HepG2 (cell line): ENCODE data around the gene KRTAP3-3. TPM values are rescaled to one million over a fixed set of nuclear protein-coding genes. Genes with fewer than 3 reads are reported as not detected.

ENCODE experiments used
- CEBPZ ChIP-seq: IDR thresholded peaks from 2 replicates; pipeline ENCODE4 v1.6.1; 2012; ENCODE audit warnings: low read length, improper control_type of control experiment
- CREBL2 ChIP-seq: sonication (generic); formaldehyde crosslinking; IDR thresholded peaks from 2 replicates; pipeline ENCODE4 v1.8.1; 2023; ENCODE audit warnings: missing genetic modification reagents, mild to moderate bottlenecking, borderline replicate concordance
- ERF ChIP-seq: IDR thresholded peaks from 2 replicates; pipeline ENCODE4 v1.6.1; 2018; ENCODE audit warnings: missing biosample characterization, missing genetic modification reagents
- HNRNPUL1 ChIP-seq: fragments of 200-400 bp; formaldehyde crosslinking; IDR thresholded peaks from 2 replicates; pipeline ENCODE4 v1.6.1; 2017; ENCODE audit warnings: low read depth, mild to moderate bottlenecking, low read length, moderate library complexity
- IRF9 ChIP-seq: sonication (generic); formaldehyde crosslinking; IDR thresholded peaks from 2 replicates; pipeline ENCODE4 v1.8.0; 2022; ENCODE audit warnings: missing genetic modification reagents, mild to moderate bottlenecking, borderline replicate concordance
- KLF12 ChIP-seq: sonication (generic); formaldehyde crosslinking; IDR thresholded peaks from 2 replicates; pipeline ENCODE4 v1.4.0; 2020; ENCODE audit warnings: missing genetic modification reagents, borderline replicate concordance
- PITX1 ChIP-seq: sonication (generic); formaldehyde crosslinking; IDR thresholded peaks from 2 replicates; pipeline ENCODE4 v1.5.1; 2020; ENCODE audit warnings: mild to moderate bottlenecking, missing genetic modification reagents
- PRMT3 ChIP-seq: sonication (generic); formaldehyde crosslinking; IDR thresholded peaks from 2 replicates; pipeline ENCODE4 v1.8.1; 2022; ENCODE audit warnings: low read depth, mild to moderate bottlenecking, moderate library complexity, missing genetic modification reagents, borderline replicate concordance
- RBM39 ChIP-seq: fragments of 200-400 bp; formaldehyde crosslinking; IDR thresholded peaks from one replicate; pipeline ENCODE4 v1.6.1; 2018; ENCODE audit warnings: antibody characterized with exemption, mild to moderate bottlenecking, low read depth, low read length; ENCODE audit not compliant: poor library complexity, severe bottlenecking
- REXO4 ChIP-seq: sonication (generic); formaldehyde crosslinking; IDR thresholded peaks from 2 replicates; pipeline ENCODE4 v1.8.0; 2022; ENCODE audit warnings: missing genetic modification reagents, mild to moderate bottlenecking, borderline replicate concordance
- ZIK1 ChIP-seq: sonication (generic); formaldehyde crosslinking; IDR thresholded peaks from 2 replicates; pipeline ENCODE4 v1.5.0; 2020; ENCODE audit warnings: mild to moderate bottlenecking, low read depth, missing genetic modification reagents, borderline replicate concordance
- ZNF18 ChIP-seq: sonication (generic); formaldehyde crosslinking; IDR thresholded peaks from 2 replicates; pipeline ENCODE4 v1.8.0; 2022; ENCODE audit warnings: mild to moderate bottlenecking, missing genetic modification reagents; ENCODE audit not compliant: insufficient replicate concordance
- ZNF205 ChIP-seq: IDR thresholded peaks from 2 replicates; pipeline ENCODE4 v1.6.1; 2018; ENCODE audit warnings: missing biosample characterization, missing genetic modification reagents
- ZNF225 ChIP-seq: sonication (generic); formaldehyde crosslinking; IDR thresholded peaks from 2 replicates; pipeline ENCODE4 v1.4.0; 2020; ENCODE audit warnings: mild to moderate bottlenecking, missing genetic modification reagents
- ZNF775 ChIP-seq: sonication (generic); formaldehyde crosslinking; IDR thresholded peaks from 2 replicates; pipeline ENCODE4 v1.4.0; 2020; ENCODE audit warnings: missing genetic modification reagents, mild to moderate bottlenecking, moderate library complexity, borderline replicate concordance
- polyA plus RNA-seq, 8 experiments: library from polyadenylated mRNA; depleted of rRNA in 3 of 8; stranded (reverse) in 7 of 8; unstranded in 1 of 8; fragments of >200 nt; fragmentation: Illumina TruSeq in 4 of 8; extraction: Trizol in 4 of 8; gene quantifications; 2 replicates each; pipeline versions ENCODE4 v1.2.1 to v1.2.3, GENCODE V29; 2011 to 2016; ENCODE audit warnings: low read depth in 4 of 8, missing spikeins in 1 of 8, mixed read lengths in 1 of 8; ENCODE audit not compliant: insufficient read depth in 1 of 8
- total RNA-seq, 5 experiments: library from RNA; depleted of rRNA; stranded (reverse); fragments of >200 nt; fragmentation: Illumina TruSeq; extraction: Trizol; gene quantifications; 2 replicates each; pipeline ENCODE4 v1.2.3, GENCODE V29; 2016; ENCODE audit warnings: low read depth in 1 of 5
- TF ChIP-seq, protein P1 (sequence below): IDR thresholded peaks from 2 replicates; pipeline ENCODE4 v1.4.0; 2020; ENCODE audit warnings: mild to moderate bottlenecking, missing genetic modification reagents
- TF ChIP-seq, protein P2 (sequence below): sonication (generic); formaldehyde crosslinking; IDR thresholded peaks from 2 replicates; pipeline ENCODE4 v1.8.0; 2022; ENCODE audit warnings: missing genetic modification reagents, low read depth, mild to moderate bottlenecking, borderline replicate concordance

Gene KRTAP3-3
- total and polyA plus RNA-seq, 2 of the 13 experiments (the other 11 are each of a cell fraction or from before 2014, with no cell fraction given), result not detected

GRCh38 chr17:40958086-40958953 lies 35.6 kb downstream of the KRTAP3-3 start (continued):
- TF ChIP-seq KLF12 (no peak), PRMT3 (CRISPR knock-in tag) (no peak), CEBPZ (no peak), HNRNPUL1 (no peak), REXO4 (CRISPR knock-in tag) (no peak), ZNF205 (CRISPR knock-in tag) (no peak), RBM39 (no peak), ZNF225 (no peak), ERF (CRISPR knock-in tag) (no peak), PITX1 (CRISPR knock-in tag) (peak; percentile 72; the same call in 1 of the 2 replicates), ZNF18 (CRISPR knock-in tag) (no peak), IRF9 (CRISPR knock-in tag) (no peak), CREBL2 (no peak), ZNF775 (no peak), ZIK1 (CRISPR knock-in tag) (no peak)
- TF ChIP-seq, protein P1, sequence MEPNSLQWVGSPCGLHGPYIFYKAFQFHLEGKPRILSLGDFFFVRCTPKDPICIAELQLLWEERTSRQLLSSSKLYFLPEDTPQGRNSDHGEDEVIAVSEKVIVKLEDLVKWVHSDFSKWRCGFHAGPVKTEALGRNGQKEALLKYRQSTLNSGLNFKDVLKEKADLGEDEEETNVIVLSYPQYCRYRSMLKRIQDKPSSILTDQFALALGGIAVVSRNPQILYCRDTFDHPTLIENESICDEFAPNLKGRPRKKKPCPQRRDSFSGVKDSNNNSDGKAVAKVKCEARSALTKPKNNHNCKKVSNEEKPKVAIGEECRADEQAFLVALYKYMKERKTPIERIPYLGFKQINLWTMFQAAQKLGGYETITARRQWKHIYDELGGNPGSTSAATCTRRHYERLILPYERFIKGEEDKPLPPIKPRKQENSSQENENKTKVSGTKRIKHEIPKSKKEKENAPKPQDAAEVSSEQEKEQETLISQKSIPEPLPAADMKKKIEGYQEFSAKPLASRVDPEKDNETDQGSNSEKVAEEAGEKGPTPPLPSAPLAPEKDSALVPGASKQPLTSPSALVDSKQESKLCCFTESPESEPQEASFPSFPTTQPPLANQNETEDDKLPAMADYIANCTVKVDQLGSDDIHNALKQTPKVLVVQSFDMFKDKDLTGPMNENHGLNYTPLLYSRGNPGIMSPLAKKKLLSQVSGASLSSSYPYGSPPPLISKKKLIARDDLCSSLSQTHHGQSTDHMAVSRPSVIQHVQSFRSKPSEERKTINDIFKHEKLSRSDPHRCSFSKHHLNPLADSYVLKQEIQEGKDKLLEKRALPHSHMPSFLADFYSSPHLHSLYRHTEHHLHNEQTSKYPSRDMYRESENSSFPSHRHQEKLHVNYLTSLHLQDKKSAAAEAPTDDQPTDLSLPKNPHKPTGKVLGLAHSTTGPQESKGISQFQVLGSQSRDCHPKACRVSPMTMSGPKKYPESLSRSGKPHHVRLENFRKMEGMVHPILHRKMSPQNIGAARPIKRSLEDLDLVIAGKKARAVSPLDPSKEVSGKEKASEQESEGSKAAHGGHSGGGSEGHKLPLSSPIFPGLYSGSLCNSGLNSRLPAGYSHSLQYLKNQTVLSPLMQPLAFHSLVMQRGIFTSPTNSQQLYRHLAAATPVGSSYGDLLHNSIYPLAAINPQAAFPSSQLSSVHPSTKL (CRISPR knock-in tag), result peak; percentile 96
- TF ChIP-seq, protein P2, sequence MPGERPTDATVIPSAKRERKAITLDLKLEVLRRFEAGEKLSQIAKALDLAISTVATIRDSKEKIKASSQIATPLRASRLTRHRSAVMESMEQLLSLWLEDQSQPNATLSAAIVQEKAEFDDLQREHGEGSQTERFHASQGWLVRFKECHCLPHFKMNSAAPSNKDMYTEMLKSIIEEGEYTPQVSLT, result no peak
